Muscle of arm (tissue), 12 donors: ENCODE results near the gene LILRA5. TPM values are rescaled to one million over a fixed set of nuclear protein-coding genes. Genes with fewer than 3 reads are reported as not detected.
A peak's percentile ranks its signal among the peaks of the same experiment; 100 is the strongest.
"Not testable (repeated sequence)": the region's sequence is repeated elsewhere in the genome, so short reads cannot be mapped to it uniquely, and the experiment has no call there.

ENCODE experiments used
- DNase-seq: peaks from one replicate; pipeline ENCODE4 v3.0.0-alpha.2; 2013
- polyA plus RNA-seq, 12 donors: library from polyadenylated mRNA; unstranded; fragments of 120-200 nt; gene quantifications; one replicate each; pipeline ENCODE4 v1.2.1, GENCODE V29; 2013; ENCODE audit not compliant: insufficient read length in 12 of 12

The LILRA5 gene
- polyA plus RNA-seq, 12 donors: 0.31 to 1.2 (median 0.57) TPM; not detected in 2

DNA sequence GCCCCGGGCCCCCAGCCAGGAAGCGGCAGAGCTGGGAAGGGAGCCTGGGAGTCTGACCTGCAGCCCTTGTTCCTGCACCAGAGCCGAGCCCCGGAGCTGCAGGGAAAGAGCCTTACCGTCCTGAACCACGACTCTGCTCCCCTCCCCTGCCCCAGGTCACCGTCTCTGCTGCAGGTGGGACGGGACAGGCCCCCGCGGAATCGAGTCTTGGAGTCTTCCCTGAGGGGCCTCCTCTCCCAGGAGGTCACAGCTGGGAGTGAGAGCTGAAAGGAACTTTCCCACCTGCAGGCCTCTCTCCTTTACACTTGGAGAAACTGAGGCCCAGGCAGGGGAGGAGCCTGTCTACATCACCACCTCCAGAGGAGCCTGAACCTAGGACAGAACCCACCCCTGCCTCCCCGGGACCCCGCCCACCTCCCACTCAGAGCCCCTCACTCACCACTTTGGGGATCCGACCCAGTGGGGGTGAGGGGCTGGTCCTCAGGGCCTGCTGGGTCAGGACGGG, 35.8 kb downstream of the LILRA5 start:
- DNase-seq: not testable (repeated sequence)

DNA sequence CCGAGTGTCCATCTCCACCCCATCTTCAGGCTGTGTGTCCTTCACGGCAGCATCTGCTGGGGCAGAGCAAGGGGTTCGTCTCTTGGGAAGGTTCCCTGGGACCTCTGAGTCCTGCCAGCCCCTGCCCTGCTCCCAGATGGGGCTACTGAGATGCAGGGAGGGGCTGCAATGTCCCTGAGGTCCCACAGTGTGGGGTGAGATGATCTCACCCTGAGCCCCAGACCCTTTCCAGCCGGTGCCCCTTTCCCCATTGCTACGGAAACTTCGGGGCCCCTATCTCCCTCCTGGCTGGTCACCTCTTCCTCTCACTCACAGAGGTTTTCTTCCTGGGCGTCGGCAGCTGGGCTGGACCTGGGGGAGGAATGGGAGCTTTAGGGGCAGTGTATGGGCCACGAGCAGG, 37.0 kb downstream of the LILRA5 start:
- DNase-seq: no peak

DNA sequence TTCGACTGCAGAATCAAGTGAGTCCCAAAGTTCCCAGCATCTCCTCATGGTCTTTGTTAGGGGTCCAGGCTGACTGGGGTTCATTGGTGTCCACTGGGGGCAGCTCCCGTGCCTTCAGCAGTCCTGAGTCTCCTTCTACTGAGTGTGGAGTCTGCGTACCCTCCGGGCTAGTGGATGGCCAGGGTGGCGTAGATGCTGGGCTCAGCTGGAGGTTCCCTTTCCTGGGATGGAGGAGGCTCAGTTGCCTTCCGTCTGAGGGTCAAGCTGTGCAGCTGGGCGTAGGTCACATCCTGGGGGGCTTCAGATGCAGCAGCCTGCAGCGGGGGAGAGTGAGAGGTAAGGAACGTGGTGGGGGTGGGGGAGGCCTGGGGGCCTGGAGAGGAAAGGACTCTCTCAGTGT, 38.5 kb downstream of the LILRA5 start:
- not testable (repeated sequence) for DNase-seq

DNA sequence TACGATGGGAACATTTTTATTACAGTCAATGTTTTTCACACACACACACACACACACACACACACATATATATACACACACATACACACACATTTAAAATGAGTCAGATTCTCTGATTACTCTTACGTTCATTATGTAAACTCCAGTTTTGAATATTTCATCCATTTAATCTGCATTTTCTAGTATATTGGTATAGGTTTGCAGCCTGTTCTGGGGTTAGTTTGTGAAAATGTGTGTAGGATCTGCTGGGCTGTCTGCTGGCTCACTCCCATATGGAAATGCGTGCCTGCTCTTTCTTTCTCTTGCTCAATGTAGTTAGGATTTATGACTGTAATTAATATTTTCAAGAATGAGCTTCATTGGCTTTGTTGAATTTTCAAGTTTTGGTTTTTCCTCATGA, 39.1 kb downstream of the LILRA5 start:
- DNase-seq: no peak

DNA sequence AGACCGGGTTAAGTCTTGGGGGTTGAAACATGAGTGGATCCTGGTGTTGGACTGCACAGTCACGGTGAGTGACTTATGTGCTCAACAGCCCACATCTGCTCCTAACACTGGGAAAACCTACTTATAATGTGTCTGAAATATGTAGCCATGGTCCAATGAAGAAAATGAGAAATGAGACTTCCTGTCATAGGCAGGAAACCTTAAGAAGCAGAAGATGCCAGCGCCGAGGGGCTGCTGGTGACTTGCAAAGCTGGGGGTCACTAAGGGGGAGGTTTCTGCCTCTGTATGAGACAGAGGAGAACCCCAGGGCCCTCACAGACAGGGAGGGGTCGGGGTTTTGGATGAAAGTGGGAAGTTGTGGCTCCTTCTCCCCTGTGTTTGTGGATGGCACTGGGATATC, 40.8 kb downstream of the LILRA5 start:
- not testable (repeated sequence) for DNase-seq

DNA sequence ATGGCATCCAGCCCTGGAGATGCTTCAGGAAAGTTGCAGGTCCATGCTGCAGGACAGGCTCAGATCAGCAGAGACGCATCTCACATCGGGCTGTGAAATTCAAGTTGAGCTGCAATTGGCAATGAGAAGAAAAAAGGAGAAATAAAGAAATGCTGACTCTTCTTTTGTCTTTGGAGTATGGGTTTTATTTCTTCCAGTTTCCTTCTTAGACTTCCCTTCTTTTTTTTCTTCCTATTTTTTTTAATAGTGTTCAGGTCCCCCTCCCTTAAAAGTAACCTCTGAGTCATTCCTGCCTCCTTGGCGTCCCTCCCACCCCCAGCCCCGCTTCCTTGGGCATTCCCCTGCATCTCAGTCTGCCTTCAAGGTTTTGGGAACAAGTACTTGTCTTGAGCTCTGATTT, 41.4 kb downstream of the LILRA5 start:
- not testable (repeated sequence) for DNase-seq

DNA sequence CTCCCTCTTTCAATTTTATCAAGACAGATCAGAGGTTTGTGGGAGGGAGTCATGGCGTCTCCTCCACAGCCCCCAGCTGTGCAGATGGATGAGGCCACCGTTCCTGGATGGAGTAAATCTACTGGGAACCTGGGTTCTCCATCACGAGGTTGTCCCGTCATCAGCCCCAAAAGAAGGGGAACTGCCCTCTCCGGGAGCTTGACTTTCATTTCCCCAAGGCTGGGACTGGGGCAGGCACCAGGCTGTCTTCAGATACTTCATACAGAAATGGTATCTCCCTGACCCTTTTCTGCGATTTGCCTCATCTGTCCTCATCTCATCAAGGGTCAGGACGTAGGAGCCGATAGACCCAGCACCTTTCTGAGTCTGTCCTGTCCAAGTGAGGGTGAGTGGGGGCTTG, 41.9 kb downstream of the LILRA5 start:
- no peak for DNase-seq

DNA sequence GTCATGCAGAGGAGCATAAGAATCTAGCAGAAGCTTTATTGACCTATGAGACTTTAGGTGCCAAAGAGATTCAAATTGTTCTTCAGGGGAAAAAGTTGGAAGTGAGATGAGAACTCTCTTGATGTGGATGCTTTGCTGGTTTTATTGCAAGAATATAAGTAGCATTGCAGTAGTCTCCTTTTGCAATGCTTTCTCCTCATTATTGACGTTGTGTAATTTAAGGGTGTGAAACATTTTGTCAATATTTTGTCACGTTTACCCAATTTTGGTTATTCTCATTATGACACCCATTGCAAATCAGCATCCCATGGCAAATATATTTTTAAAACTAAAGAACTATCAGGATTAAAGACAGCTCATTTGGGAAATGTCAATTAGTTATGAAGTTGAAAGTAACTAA, 44.0 kb downstream of the LILRA5 start:
- DNase-seq: no peak

DNA sequence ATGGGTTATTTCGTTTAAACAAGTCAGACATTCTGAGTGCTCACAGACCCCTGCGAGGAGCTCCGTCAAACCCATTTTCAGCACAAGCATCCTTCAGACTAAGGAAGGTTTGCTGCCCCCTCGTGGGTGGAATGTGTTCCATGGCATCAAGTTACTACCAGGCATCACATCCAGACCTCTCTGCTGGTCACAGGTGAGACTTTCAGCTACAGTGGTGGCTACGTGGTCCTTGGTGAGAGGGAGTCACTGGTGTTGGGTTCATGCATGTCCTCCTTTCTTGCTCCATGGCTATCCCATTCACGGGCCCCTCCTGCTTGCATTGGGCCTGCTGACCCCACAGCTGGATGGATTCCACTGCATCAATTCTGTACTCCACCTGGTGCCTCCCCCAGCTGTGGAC, 46.8 kb downstream of the LILRA5 start:
- peak; percentile 40 for DNase-seq

DNA sequence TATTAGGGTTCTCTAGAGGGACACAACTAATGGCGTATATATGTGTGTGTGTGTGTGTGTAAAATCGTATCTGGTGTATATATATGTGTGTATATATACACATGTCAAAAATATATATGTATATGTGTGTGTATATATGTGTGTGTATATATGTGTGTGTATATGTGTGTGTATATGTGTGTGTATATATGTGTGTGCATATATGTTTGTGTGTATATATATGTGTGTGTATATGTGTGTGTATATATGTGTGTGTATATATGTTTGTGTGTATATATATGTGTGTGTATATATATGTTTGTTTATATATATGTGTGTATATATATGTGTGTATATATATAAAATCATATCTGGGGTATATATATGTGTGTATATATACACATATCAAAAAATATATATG, 50.5 kb downstream of the LILRA5 start:
- no peak for DNase-seq

DNA sequence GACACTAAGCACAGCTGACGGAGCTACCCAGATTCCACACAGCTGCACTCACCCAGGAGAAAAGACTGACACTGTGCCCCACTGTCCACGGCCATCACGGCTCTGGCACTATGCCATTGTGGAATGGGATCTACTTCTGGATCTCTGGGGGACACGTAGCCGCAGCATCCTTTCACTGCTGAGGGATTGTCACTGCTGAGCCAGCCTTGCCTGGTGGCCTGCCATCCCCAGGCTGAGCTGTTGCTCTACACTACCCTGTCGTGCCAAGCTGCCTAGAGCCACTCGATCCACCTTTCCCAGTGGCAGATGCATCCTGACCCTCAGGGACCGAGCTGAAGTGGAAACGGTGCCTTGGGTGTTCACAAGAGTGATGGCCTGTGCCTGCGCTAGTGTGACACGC, 50.9 kb downstream of the LILRA5 start:
- DNase-seq: no peak

DNA sequence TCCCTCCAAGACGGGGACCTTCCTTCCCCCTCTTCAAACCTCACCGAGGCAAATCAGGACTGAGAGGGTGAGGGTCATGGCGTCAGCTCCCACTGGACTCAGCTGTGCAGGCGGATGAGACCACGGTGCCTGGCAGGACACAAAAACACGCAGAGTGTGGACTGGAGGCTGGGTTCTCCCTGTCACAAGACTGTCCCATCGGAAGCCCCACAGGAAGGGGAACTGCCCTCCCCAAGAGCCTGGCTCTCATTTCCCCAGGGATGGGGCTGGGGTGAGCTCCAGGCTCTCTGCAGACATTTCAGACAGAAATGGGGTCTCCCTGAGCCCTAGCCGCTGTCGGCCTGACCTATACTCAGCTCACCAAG, 55.9 kb downstream of the LILRA5 start, which contains the start of gene LILRB5:
TSS of gene LILRB5 (minus strand) at position 158 of the 365 bp plus-strand sequence. CDS start at position 78, 80 bp downstream.
- DNase-seq: no peak

Other genes starting within 250 kb of the LILRA5 start
- gene VSTM1, start 249.3 kb downstream of the LILRA5 start, polyA plus RNA-seq: under 1 TPM in 3 of 12 donors, not detected in 9; 0.34 to 0.77 (median 0.37) TPM
- under 1 TPM in 2 of 12 donors, not detected in 10; 0.19 to 0.23 TPM for gene TARM1, start 231.8 kb downstream of the LILRA5 start, polyA plus RNA-seq
- gene OSCAR, start 212.4 kb downstream of the LILRA5 start, polyA plus RNA-seq: 1 to 10 TPM in 1 of 12 donors, under 1 TPM in 8, not detected in 3; 0.09 to 1.5 (median 0.32) TPM
- 100 to 1,000 TPM in 4 of 12 donors, 10 to 100 TPM in 7, not detected in 1; 80.2 to 127 (median 95.8) TPM for gene NDUFA3, start 210.3 kb downstream of the LILRA5 start, polyA plus RNA-seq
- gene TFPT, start 197.5 kb downstream of the LILRA5 start, polyA plus RNA-seq: 10 to 100 TPM in 11 of 12 donors, not detected in 1; 10.6 to 16.6 (median 12.5) TPM
- 10 to 100 TPM in 11 of 12 donors, not detected in 1; 40.3 to 64.0 (median 43.6) TPM for gene PRPF31, start 197.4 kb downstream of the LILRA5 start, polyA plus RNA-seq
- 100 to 1,000 TPM in 1 of 12 donors, 10 to 100 TPM in 11; 29.8 to 595 (median 38.1) TPM for gene CNOT3, start 175.4 kb downstream of the LILRA5 start, polyA plus RNA-seq
- 10 to 100 TPM in 2 of 12 donors, 1 to 10 TPM in 9, not detected in 1; 6.1 to 11.9 (median 7.3) TPM for gene LENG1, start 153.4 kb downstream of the LILRA5 start, polyA plus RNA-seq
- 10 to 100 TPM in 1 of 12 donors, 1 to 10 TPM in 10, not detected in 1; 1.6 to 35.1 (median 3.5) TPM for gene TMC4, start 140.0 kb downstream of the LILRA5 start, polyA plus RNA-seq
- 10 to 100 TPM in 11 of 12 donors, not detected in 1; 17.0 to 85.5 (median 27.2) TPM for gene MBOAT7, start 123.6 kb downstream of the LILRA5 start, polyA plus RNA-seq
- gene TSEN34, start 121.9 kb downstream of the LILRA5 start, polyA plus RNA-seq: 10 to 100 TPM in 11 of 12 donors, not detected in 1; 21.8 to 51.7 (median 29.9) TPM
- gene RPS9, start 112.3 kb downstream of the LILRA5 start, polyA plus RNA-seq: 1,000 to 10,000 TPM; 1,267 to 2,301 (median 1,915) TPM
- 1 to 10 TPM in 10 of 12 donors, not detected in 2; 1.2 to 4.1 (median 2.4) TPM for gene LILRB3, start 90.2 kb downstream of the LILRA5 start, polyA plus RNA-seq
- 1 to 10 TPM in 9 of 12 donors, under 1 TPM in 1, not detected in 2; 0.95 to 2.4 (median 1.7) TPM for gene LILRA6, start 70.4 kb downstream of the LILRA5 start, polyA plus RNA-seq
- 10 to 100 TPM in 2 of 12 donors, 1 to 10 TPM in 9, not detected in 1; 5.5 to 10.6 (median 8.5) TPM for gene LILRB5, start 55.9 kb downstream of the LILRA5 start, polyA plus RNA-seq
- gene LILRB2, start 32.1 kb downstream of the LILRA5 start, polyA plus RNA-seq: 1 to 10 TPM in 10 of 12 donors, not detected in 2; 1.4 to 3.8 (median 1.8) TPM
- under 1 TPM in 2 of 12 donors, not detected in 10; 0.11 to 0.63 TPM for gene LILRA4, start 26.0 kb upstream of the LILRA5 start, polyA plus RNA-seq
- 10 to 100 TPM in 2 of 12 donors, 1 to 10 TPM in 8, not detected in 2; 5.6 to 14.3 (median 6.7) TPM for gene LAIR1, start 51.8 kb upstream of the LILRA5 start, polyA plus RNA-seq
- 10 to 100 TPM in 1 of 12 donors, 1 to 10 TPM in 9, not detected in 2; 2.7 to 11.7 (median 3.7) TPM for gene TTYH1, start 102.3 kb upstream of the LILRA5 start, polyA plus RNA-seq
- 100 to 1,000 TPM in 5 of 12 donors, 10 to 100 TPM in 7; 54.1 to 332 (median 92.4) TPM for gene LENG8, start 136.0 kb upstream of the LILRA5 start, polyA plus RNA-seq
- gene LENG9, start 150.6 kb upstream of the LILRA5 start, polyA plus RNA-seq: 1 to 10 TPM in 9 of 12 donors, under 1 TPM in 1, not detected in 2; 0.75 to 2.7 (median 1.5) TPM
- 10 to 100 TPM in 11 of 12 donors, not detected in 1; 15.8 to 57.2 (median 29.4) TPM for gene CDC42EP5, start 160.1 kb upstream of the LILRA5 start, polyA plus RNA-seq
- gene LAIR2, start 189.7 kb upstream of the LILRA5 start, polyA plus RNA-seq: 1 to 10 TPM in 2 of 12 donors, under 1 TPM in 3, not detected in 7; 0.21 to 1.9 (median 0.44) TPM